Neural cell (in vitro differentiated cells): ENCODE results near the gene TMOD1. TPM values are rescaled to one million over a fixed set of nuclear protein-coding genes. Genes with fewer than 3 reads are reported as not detected.

ENCODE experiments used
- H2AFZ ChIP-seq: fragments of 200-600, 300-800 bp; sonication (generic), shearing (Covaris generic); 2 replicates; pipeline ENCODE4 v1.6.0; 2014; ENCODE audit warnings: low read depth, mild to moderate bottlenecking, antibody characterized with exemption, low read length, moderate library complexity
- H3F3A ChIP-seq: fragments of 200-600 bp; shearing (Covaris generic); 2 replicates; pipeline ENCODE4 v1.6.1; 2016; ENCODE audit warnings: mild to moderate bottlenecking, moderate library complexity, mixed read lengths, antibody characterized with exemption, low read length; ENCODE audit not compliant: insufficient read depth, poor library complexity, severe bottlenecking
- H3K27ac ChIP-seq: fragments of 200-600, 300-800 bp; sonication (generic), shearing (Covaris generic); 2 replicates; pipeline ENCODE4 v1.5.1; 2014; ENCODE audit warnings: mild to moderate bottlenecking, low read length, moderate library complexity
- H3K27me3 ChIP-seq: fragments of 300-800, 200-600 bp; sonication (generic), shearing (Covaris generic); 2 replicates; pipeline ENCODE4 v1.6.0; 2014; ENCODE audit warnings: mild to moderate bottlenecking, low read depth, low read length, moderate library complexity; ENCODE audit not compliant: insufficient read depth
- H3K36me3 ChIP-seq: fragments of 300-800, 200-600 bp; sonication (generic), shearing (Covaris generic); 2 replicates; pipeline ENCODE4 v1.5.1; 2014; ENCODE audit warnings: mild to moderate bottlenecking, antibody characterized with exemption, low read length, moderate library complexity; ENCODE audit not compliant: insufficient read depth
- H3K4me2 ChIP-seq: fragments of 300-800, 200-600 bp; sonication (generic), shearing (Covaris generic); 2 replicates; pipeline ENCODE4 v1.6.0; 2014; ENCODE audit warnings: mild to moderate bottlenecking, low read length
- H3K4me3 ChIP-seq: fragments of 300-800, 200-600 bp; sonication (generic), shearing (Covaris generic); 2 replicates; pipeline ENCODE4 v1.5.1; 2014; ENCODE audit warnings: mild to moderate bottlenecking, low read length, moderate library complexity
- H3K79me2 ChIP-seq: fragments of 200-600 bp; shearing (Covaris generic); replicated peaks from 2 replicates; pipeline ENCODE4 v1.6.0; 2014; ENCODE audit warnings: mild to moderate bottlenecking, low read length, moderate library complexity; ENCODE audit not compliant: insufficient read depth
- H3K9ac ChIP-seq: fragments of 300-800, 200-600 bp; sonication (generic), shearing (Covaris generic); 2 replicates; pipeline ENCODE4 v1.6.1; 2016; ENCODE audit warnings: mild to moderate bottlenecking, low read length, mixed read lengths
- H3K9me2 ChIP-seq: fragments of 200-600 bp; shearing (Covaris generic); 2 replicates; pipeline ENCODE4 v1.6.1; 2016; ENCODE audit warnings: mild to moderate bottlenecking, low read length, mixed read lengths; ENCODE audit not compliant: insufficient read depth
- H3K9me3 ChIP-seq: fragments of 200-600, 300-800 bp; sonication (generic), shearing (Covaris generic); 2 replicates; pipeline ENCODE4 v1.6.1; 2016; ENCODE audit warnings: mild to moderate bottlenecking, mixed run types, low read length, moderate library complexity, mixed read lengths
- H4K20me1 ChIP-seq: fragments of 200-600 bp; shearing (Covaris generic); 2 replicates; pipeline ENCODE4 v1.6.1; 2016; ENCODE audit warnings: mild to moderate bottlenecking, mixed run types; ENCODE audit not compliant: insufficient read depth
- CTCF ChIP-seq: fragments of 450-650 bp; IDR thresholded peaks from 2 replicates; pipeline ENCODE4 v1.5.1; 2014; ENCODE audit warnings: antibody characterized with exemption, mild to moderate bottlenecking, moderate library complexity; ENCODE audit not compliant: poor library complexity, severe bottlenecking
- EP300 ChIP-seq: fragments of 450-650 bp; conservative IDR thresholded peaks from 2 replicates; pipeline ENCODE4 v1.6.1; 2014; ENCODE audit warnings: antibody characterized with exemption, mild to moderate bottlenecking, moderate library complexity; ENCODE audit not compliant: poor library complexity, severe bottlenecking
- EZH2 ChIP-seq: fragments of 200-600, 300-800 bp; shearing (Covaris generic), sonication (generic); IDR thresholded peaks from 2 replicates; pipeline ENCODE4 v1.6.1; 2014; ENCODE audit warnings: antibody characterized with exemption, low read length, borderline replicate concordance, mild to moderate bottlenecking; ENCODE audit not compliant: insufficient read depth, poor library complexity, severe bottlenecking
- MXI1 ChIP-seq: fragments of 450-650 bp; conservative IDR thresholded peaks from 2 replicates; pipeline ENCODE4 v1.6.1; 2014; ENCODE audit warnings: antibody characterized with exemption, mild to moderate bottlenecking; ENCODE audit not compliant: poor library complexity, severe bottlenecking
- POLR2AphosphoS5 ChIP-seq: IDR thresholded peaks from 2 replicates; pipeline ENCODE4 v1.6.1; 2012
- RAD21 ChIP-seq: fragments of 450-650 bp; conservative IDR thresholded peaks from 2 replicates; pipeline ENCODE4 v1.6.1; 2014; ENCODE audit warnings: antibody characterized with exemption, mild to moderate bottlenecking, moderate library complexity
- REST ChIP-seq: IDR thresholded peaks from 2 replicates; pipeline ENCODE4 v1.6.1; 2012; ENCODE audit warnings: borderline replicate concordance
- SMC3 ChIP-seq: fragments of 450-650 bp; conservative IDR thresholded peaks from 2 replicates; pipeline ENCODE4 v1.6.1; 2014; ENCODE audit warnings: antibody characterized with exemption, mild to moderate bottlenecking, moderate library complexity; ENCODE audit not compliant: poor library complexity
- TAF1 ChIP-seq: IDR thresholded peaks from 2 replicates; pipeline ENCODE4 v1.6.1; 2012; ENCODE audit warnings: low read depth
- polyA plus RNA-seq: library from polyadenylated mRNA; depleted of rRNA; stranded (reverse); fragments of >200 nt; gene quantifications from 2 replicates; pipeline ENCODE4 v1.2.3, GENCODE V29; 2014

The TMOD1 gene
- polyA plus RNA-seq, 1 donor from 2014 or later = 0.17 TPM

GRCh38 chr9:97560851-97561250 is 59.4 kb downstream of the TMOD1 start:
- H3K4me2 ChIP-seq = no peak overlapping the region
- TF ChIP-seq RAD21 (no peak), SMC3 (no peak), POLR2AphosphoS5 (no peak), MXI1 (no peak), EP300 (no peak), REST (no peak), CTCF (no peak), TAF1 (no peak), EZH2 (no peak)
- H3K79me2 ChIP-seq = no peaks in the 10 kb centered on the region
- H3K27ac ChIP-seq = no peak overlapping the region
- H3F3A ChIP-seq = no peaks in the 10 kb centered on the region
- H2AFZ ChIP-seq = no peak overlapping the region
- H3K4me3 ChIP-seq = no peak overlapping the region
- H3K9ac ChIP-seq = no peak overlapping the region
- H4K20me1 ChIP-seq = no peaks in the 10 kb centered on the region
- no peaks in the 10 kb centered on the region for H3K36me3 ChIP-seq
- H3K27me3 ChIP-seq = no peaks in the 10 kb centered on the region
- no peaks in the 10 kb centered on the region for H3K9me3 ChIP-seq
- no peaks in the 10 kb centered on the region for H3K9me2 ChIP-seq

- H3K9me3 ChIP-seq = no peaks in the 10 kb centered on the region
- no peaks in the 10 kb centered on the region for H3K36me3 ChIP-seq
- H3K27me3 ChIP-seq = no peaks in the 10 kb centered on the region
- H3K79me2 ChIP-seq = no peaks in the 10 kb centered on the region
- TF ChIP-seq RAD21 (no peak), EP300 (no peak), EZH2 (no peak), CTCF (no peak), POLR2AphosphoS5 (no peak), REST (no peak), TAF1 (no peak), MXI1 (no peak), SMC3 (no peak)
- H4K20me1 ChIP-seq = no peaks in the 10 kb centered on the region
- no peaks in the 10 kb centered on the region for H3F3A ChIP-seq
- no peak overlapping the region for H3K9ac ChIP-seq
- H3K4me3 ChIP-seq = no peak overlapping the region
- no peak overlapping the region for H3K27ac ChIP-seq
- no peaks in the 10 kb centered on the region for H3K9me2 ChIP-seq
- no peak overlapping the region for H2AFZ ChIP-seq
- H3K4me2 ChIP-seq = no peak overlapping the region
Measured at GRCh38 chr9:97561501-97561900, 60.0 kb downstream of the TMOD1 start.
